Right forelimb (tissue), 1 donor: ENCODE data around the gene MATN3.

ENCODE experiments used
- DNase-seq: peaks from one replicate; pipeline ENCODE4 v3.0.0-alpha.2; 2018

MATN3 gene

GRCh38 chr2:19993731-19994130, 18.7 kb downstream of the MATN3 start:
- DNase-seq, result no peak

- DNase-seq, result no peak
Measured at GRCh38 chr2:19991895-19992294, 20.6 kb downstream of the MATN3 start.

GRCh38 chr2:19990416-19990728, 22.1 kb downstream of the MATN3 start:
- no peak for DNase-seq

- DNase-seq, result peak; percentile 90
Measured at GRCh38 chr2:19989667-19990415, 22.6 kb downstream of the MATN3 start, which contains the start of gene WDR35. Gene WDR35 (minus strand): TSS chr2:19990105. CDS start chr2:19990015, 90 bp downstream.

GRCh38 chr2:19989342-19989666, 23.2 kb downstream of the MATN3 start:
- no peak for DNase-seq

GRCh38 chr2:19988600-19988999, 23.9 kb downstream of the MATN3 start:
- DNase-seq, result no peak

GRCh38 chr2:19987936-19988335, 24.5 kb downstream of the MATN3 start:
- DNase-seq, result no peak

- DNase-seq, result no peak
Measured at GRCh38 chr2:19982268-19982667, 30.2 kb downstream of the MATN3 start.

- DNase-seq, result no peak
Measured at GRCh38 chr2:19979932-19980331, 32.5 kb downstream of the MATN3 start.

GRCh38 chr2:19973466-19973865, 39.0 kb downstream of the MATN3 start:
- DNase-seq, result no peak

GRCh38 chr2:19971691-19972090, 40.8 kb downstream of the MATN3 start:
- DNase-seq, result no peak

- DNase-seq, result no peak
Measured at GRCh38 chr2:19963386-19963785, 49.1 kb downstream of the MATN3 start.

GRCh38 chr2:19955544-19956422, 56.7 kb downstream of the MATN3 start:
- peak; percentile 57 for DNase-seq

- DNase-seq, result no peak
Measured at GRCh38 chr2:19949071-19949470, 63.4 kb downstream of the MATN3 start.

- no peak for DNase-seq
Measured at GRCh38 chr2:19947184-19947940, 65.1 kb downstream of the MATN3 start.

- DNase-seq, result no peak
Measured at GRCh38 chr2:19944205-19944845, 68.1 kb downstream of the MATN3 start.

- no peak for DNase-seq
Measured at GRCh38 chr2:19943189-19943588, 69.3 kb downstream of the MATN3 start.

- no peak for DNase-seq
Measured at GRCh38 chr2:19942199-19942598, 70.3 kb downstream of the MATN3 start.
